ENCODE data around the gene DEK. TPM values are rescaled to one million over a fixed set of nuclear protein-coding genes. Genes with fewer than 3 reads are reported as not detected.

The DEK gene
- total RNA-seq, 1 donor from 2014 or later = 207 TPM

DNA sequence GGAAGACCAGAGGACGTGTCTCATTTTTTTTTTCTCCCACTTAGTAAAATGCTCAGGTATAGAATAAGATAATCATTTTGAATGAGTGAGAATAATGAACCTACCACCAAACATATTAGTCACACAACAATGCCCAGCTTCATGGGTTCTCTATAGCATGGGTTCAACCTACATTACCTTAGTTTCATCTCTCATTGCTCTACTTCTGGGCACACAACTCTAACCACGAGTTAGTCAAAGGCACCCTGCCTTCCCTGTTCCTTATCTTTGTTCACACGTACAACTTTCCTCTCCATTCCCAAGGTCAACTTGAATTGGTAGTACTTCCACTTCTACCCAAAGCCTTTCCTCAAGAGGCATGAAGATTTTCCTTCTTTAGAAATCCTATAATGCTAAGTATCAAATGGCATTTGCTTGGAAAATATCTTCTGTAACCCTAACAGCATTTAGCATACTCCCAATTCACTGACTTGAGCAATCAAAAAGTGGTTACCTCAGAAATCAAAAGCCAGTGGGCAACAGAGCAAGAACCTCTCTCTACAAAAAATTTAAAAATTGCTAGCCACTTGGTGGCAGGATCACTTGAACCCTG is 20.9 kb downstream of the DEK start:
- Mint-ChIP-seq H3K36me3 (ENCODE audit: low read depth) (peaks cover 30% of the 10 kb centered on the region), H3K9me3 (no peaks in the 10 kb centered on the region), H3K4me3 (no peak overlapping the region), H3K27ac (ENCODE audit: unreplicated experiment) (no peak overlapping the region), H3K4me1 (peaks cover 12% of the 10 kb centered on the region), H3K27me3 (ENCODE audit: low read depth) (no peaks in the 10 kb centered on the region)
- no peak for DNase-seq (ENCODE audit: low read depth, low spot score)
- TF ChIP-seq, protein P1, sequence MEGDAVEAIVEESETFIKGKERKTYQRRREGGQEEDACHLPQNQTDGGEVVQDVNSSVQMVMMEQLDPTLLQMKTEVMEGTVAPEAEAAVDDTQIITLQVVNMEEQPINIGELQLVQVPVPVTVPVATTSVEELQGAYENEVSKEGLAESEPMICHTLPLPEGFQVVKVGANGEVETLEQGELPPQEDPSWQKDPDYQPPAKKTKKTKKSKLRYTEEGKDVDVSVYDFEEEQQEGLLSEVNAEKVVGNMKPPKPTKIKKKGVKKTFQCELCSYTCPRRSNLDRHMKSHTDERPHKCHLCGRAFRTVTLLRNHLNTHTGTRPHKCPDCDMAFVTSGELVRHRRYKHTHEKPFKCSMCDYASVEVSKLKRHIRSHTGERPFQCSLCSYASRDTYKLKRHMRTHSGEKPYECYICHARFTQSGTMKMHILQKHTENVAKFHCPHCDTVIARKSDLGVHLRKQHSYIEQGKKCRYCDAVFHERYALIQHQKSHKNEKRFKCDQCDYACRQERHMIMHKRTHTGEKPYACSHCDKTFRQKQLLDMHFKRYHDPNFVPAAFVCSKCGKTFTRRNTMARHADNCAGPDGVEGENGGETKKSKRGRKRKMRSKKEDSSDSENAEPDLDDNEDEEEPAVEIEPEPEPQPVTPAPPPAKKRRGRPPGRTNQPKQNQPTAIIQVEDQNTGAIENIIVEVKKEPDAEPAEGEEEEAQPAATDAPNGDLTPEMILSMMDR (conservative IDR thresholded peaks at IDR 0.05) = no peak

DNA sequence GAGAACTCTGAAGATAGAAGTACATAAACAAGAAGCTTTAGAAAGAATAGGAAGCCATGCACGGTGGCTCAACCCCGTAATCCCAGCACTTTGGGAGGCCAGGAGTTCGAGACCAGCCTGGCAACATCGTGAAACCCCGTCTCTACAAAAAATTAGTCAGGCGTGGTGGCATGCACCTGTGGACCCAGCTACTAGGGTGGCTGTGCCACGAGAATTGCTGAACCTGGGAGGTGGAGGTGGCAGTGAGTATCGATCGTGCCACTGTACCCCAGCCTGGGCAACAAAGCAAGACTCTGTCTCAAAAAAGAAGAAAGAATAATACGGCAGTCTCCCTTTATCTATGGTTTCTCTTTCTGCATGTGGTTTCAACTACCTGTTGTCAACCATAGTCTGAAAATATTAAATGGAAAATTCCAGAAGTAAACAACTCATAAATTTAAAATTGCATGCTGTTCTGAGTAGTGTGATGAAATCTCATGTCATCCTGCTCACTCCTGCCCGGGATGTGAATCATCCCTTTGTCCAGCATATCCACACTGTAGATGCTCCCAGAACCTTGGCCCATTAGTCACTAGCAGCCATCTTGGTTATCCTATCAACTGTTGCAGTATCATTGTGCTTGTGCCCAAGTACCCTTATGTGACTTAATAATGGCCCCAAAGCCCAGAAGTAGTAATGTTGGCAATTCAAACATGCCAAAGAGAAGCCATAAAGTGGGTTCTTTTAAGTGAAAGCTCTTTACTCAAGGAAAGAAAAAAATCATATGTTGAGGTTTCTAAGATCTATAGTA is 22.1 kb downstream of the DEK start:
- Mint-ChIP-seq H3K36me3 (ENCODE audit: low read depth) (peaks cover 32% of the 10 kb centered on the region), H3K9me3 (no peaks in the 10 kb centered on the region), H3K4me3 (no peak overlapping the region), H3K27me3 (ENCODE audit: low read depth) (no peaks in the 10 kb centered on the region), H3K4me1 (peaks cover 12% of the 10 kb centered on the region), H3K27ac (ENCODE audit: unreplicated experiment) (no peak overlapping the region)
- no peak for DNase-seq (ENCODE audit: low read depth, low spot score)
- TF ChIP-seq, protein P1 (conservative IDR thresholded peaks at IDR 0.05) = no peak

GRCh38 chr6:18241208-18242038 is 22.9 kb downstream of the DEK start:
- no peak overlapping the region for H3K27ac Mint-ChIP-seq (ENCODE audit: unreplicated experiment)
- no peak for DNase-seq (ENCODE audit: low read depth, low spot score)
- TF ChIP-seq, protein P1 (conservative IDR thresholded peaks at IDR 0.05) = no peak
- no peak overlapping the region for H3K4me3 Mint-ChIP-seq
- no peaks in the 10 kb centered on the region for H3K9me3 Mint-ChIP-seq
- H3K4me1 Mint-ChIP-seq = peaks cover 12% of the 10 kb centered on the region
- H3K36me3 Mint-ChIP-seq (ENCODE audit: low read depth) = peaks cover 32% of the 10 kb centered on the region
- H3K27me3 Mint-ChIP-seq (ENCODE audit: low read depth) = no peaks in the 10 kb centered on the region

GRCh38 chr6:18240230-18240629 is 24.1 kb downstream of the DEK start:
- no peak overlapping the region for H3K27ac Mint-ChIP-seq (ENCODE audit: unreplicated experiment)
- no peak overlapping the region for H3K4me3 Mint-ChIP-seq
- no peaks in the 10 kb centered on the region for H3K27me3 Mint-ChIP-seq (ENCODE audit: low read depth)
- no peaks in the 10 kb centered on the region for H3K9me3 Mint-ChIP-seq
- TF ChIP-seq, protein P1 (conservative IDR thresholded peaks at IDR 0.05) = no peak
- H3K36me3 Mint-ChIP-seq (ENCODE audit: low read depth) = peaks cover 38% of the 10 kb centered on the region
- DNase-seq (ENCODE audit: low read depth, low spot score) = no peak
- peaks cover 12% of the 10 kb centered on the region for H3K4me1 Mint-ChIP-seq

DNA sequence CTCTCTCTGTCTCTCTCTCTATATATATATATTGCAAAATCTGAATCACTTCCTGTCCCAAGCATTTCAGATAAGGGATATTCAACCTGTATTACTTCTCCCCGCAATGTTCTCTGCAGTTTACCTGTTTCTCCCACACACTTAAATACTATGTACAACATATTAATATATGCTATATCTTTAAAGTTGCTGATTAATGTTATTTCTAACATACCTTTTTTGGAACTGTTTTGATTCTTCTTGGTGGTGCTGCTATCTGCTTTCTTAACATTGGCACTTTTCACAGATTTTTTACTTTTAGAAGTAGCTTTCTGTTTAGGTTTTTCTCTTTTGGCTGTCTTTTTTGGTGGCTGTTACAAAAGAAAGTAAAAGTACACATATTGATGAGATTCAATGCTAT is 27.2 kb downstream of the DEK start:
- H3K27ac Mint-ChIP-seq (ENCODE audit: unreplicated experiment) = no peak overlapping the region
- peaks cover 16% of the 10 kb centered on the region for H3K9me3 Mint-ChIP-seq
- TF ChIP-seq, protein P1 (conservative IDR thresholded peaks at IDR 0.05) = no peak
- no peaks in the 10 kb centered on the region for H3K27me3 Mint-ChIP-seq (ENCODE audit: low read depth)
- DNase-seq (ENCODE audit: low read depth, low spot score) = no peak
- H3K4me1 Mint-ChIP-seq = peaks cover 7% of the 10 kb centered on the region
- peaks cover 53% of the 10 kb centered on the region for H3K36me3 Mint-ChIP-seq (ENCODE audit: low read depth)
- no peak overlapping the region for H3K4me3 Mint-ChIP-seq

All from neural crest cell (in vitro differentiated cells).